DND-41 (cell line): Measurements from ENCODE around the gene IRAG1.

Experiments
- ATAC-seq: fragments of 200-7000 bp; cut with Tn5 transposase; 3 replicates; pipeline ENCODE4 v1.9.1; 2021; ENCODE audit warnings: low read depth; ENCODE audit not compliant: insufficient read depth
- DNase-seq: peaks from one replicate; pipeline ENCODE4 v3.0.0-alpha.2; 2020
- H2AFZ ChIP-seq: 2 replicates; pipeline ENCODE4 v1.6.0; 2012; ENCODE audit warnings: low read depth, low read length
- H3K27ac ChIP-seq: 2 replicates; pipeline ENCODE4 v1.5.1; 2012; ENCODE audit warnings: low read length, inconsistent platforms
- H3K27me3 ChIP-seq: fragments of 200-600 bp; sonication (generic); 2 replicates; pipeline ENCODE4 v1.6.0; 2012; ENCODE audit warnings: low read length, mild to moderate bottlenecking, inconsistent platforms; ENCODE audit not compliant: insufficient read depth, poor library complexity
- H3K36me3 ChIP-seq: 2 replicates; pipeline ENCODE4 v1.5.1; 2012; ENCODE audit warnings: low read length, inconsistent platforms; ENCODE audit not compliant: insufficient read depth
- H3K4me1 ChIP-seq: 2 replicates; pipeline ENCODE4 v1.5.1; 2012; ENCODE audit warnings: mild to moderate bottlenecking, low read length; ENCODE audit not compliant: insufficient read depth
- H3K4me2 ChIP-seq: 2 replicates; pipeline ENCODE4 v1.6.0; 2012; ENCODE audit warnings: mild to moderate bottlenecking, moderate library complexity, low read length, inconsistent platforms; ENCODE audit not compliant: insufficient read depth
- H3K4me3 ChIP-seq, 2 experiments: fragments of 200-600 bp in 1 of 2; shearing (Covaris generic) in 1 of 2; 2 replicates each; pipeline ENCODE4 v1.5.1; 2012 to 2016; ENCODE audit warnings: inconsistent platforms in 2 of 2, low read length in 2 of 2, mild to moderate bottlenecking in 2 of 2, low read depth in 1 of 2, moderate library complexity in 1 of 2
- H3K79me2 ChIP-seq: 2 replicates; pipeline ENCODE4 v1.6.0; 2012; ENCODE audit warnings: low read length, inconsistent platforms; ENCODE audit not compliant: insufficient read depth
- H3K9ac ChIP-seq: 2 replicates; pipeline ENCODE4 v1.6.0; 2012; ENCODE audit warnings: low read depth, mild to moderate bottlenecking, inconsistent platforms, low read length, moderate library complexity
- H3K9me3 ChIP-seq: 2 replicates; pipeline ENCODE4 v1.5.1; 2012; ENCODE audit warnings: low read length, moderate library complexity, mild to moderate bottlenecking, inconsistent platforms; ENCODE audit not compliant: insufficient read depth, severe bottlenecking
- H4K20me1 ChIP-seq: 2 replicates; pipeline ENCODE4 v1.6.0; 2012; ENCODE audit warnings: low read length; ENCODE audit not compliant: insufficient read depth
- EZH2 ChIP-seq: IDR thresholded peaks from 3 replicates; pipeline ENCODE4 v1.6.1; 2012; ENCODE audit warnings: borderline replicate concordance, low read depth, mild to moderate bottlenecking, moderate library complexity, low read length, inconsistent platforms; ENCODE audit not compliant: severe bottlenecking
- TF ChIP-seq, protein P1 (sequence below): IDR thresholded peaks from 2 replicates; pipeline ENCODE4 v1.5.1; 2012; ENCODE audit warnings: borderline replicate concordance, low read length, moderate library complexity, mild to moderate bottlenecking; ENCODE audit not compliant: poor library complexity, severe bottlenecking; ENCODE audit errors: extremely low read depth

Gene IRAG1

DNA sequence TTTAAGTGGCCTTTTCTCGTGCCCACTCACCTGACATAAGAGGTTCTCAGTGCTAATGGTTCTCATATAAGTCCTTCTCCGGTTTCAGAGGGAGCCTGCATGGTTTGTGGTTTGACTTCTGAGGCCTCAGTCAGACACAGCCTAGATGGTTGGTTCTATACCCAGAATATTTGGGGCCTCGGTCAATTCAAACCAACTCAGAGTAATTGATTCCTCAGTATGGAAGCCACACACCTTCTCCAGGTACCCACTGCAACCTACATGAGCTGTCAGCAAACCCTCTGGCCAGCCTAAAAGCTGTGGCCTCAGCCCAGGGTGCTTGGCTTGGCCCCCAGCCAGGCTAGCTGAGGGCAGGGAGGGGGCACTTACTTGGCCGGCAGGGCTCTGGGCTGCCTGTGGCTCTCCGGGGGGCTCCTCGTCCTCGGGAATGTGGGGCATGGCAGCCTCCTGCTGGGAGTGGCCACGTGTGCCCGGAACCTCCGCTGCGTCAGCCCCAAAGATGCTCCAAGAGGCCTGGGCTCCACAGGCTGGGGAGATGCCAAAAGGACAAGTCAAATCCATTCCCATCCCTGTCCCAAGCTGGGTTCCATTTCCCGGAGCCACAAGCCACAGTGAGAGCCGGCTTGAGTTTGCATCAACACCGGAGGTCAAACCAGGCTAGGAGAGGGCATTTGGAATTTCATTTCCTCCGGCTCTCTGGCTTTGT, 41.7 kb downstream of the IRAG1 start:
- no peaks in the 10 kb centered on the region for H4K20me1 ChIP-seq
- H3K9me3 ChIP-seq = no peaks in the 10 kb centered on the region
- no peak overlapping the region for H3K9ac ChIP-seq
- ATAC-seq (no peak), DNase-seq (no peak)
- H3K79me2 ChIP-seq = no peaks in the 10 kb centered on the region
- H3K27ac ChIP-seq = no peak overlapping the region
- no peak overlapping the region for H3K4me2 ChIP-seq
- H3K27me3 ChIP-seq = peaks cover 11% of the 10 kb centered on the region
- no peak overlapping the region for H3K4me3 ChIP-seq
- H3K36me3 ChIP-seq = no peaks in the 10 kb centered on the region
- H3K4me1 ChIP-seq = no peaks in the 10 kb centered on the region
- no peak for TF ChIP-seq EZH2
- TF ChIP-seq, protein P1, sequence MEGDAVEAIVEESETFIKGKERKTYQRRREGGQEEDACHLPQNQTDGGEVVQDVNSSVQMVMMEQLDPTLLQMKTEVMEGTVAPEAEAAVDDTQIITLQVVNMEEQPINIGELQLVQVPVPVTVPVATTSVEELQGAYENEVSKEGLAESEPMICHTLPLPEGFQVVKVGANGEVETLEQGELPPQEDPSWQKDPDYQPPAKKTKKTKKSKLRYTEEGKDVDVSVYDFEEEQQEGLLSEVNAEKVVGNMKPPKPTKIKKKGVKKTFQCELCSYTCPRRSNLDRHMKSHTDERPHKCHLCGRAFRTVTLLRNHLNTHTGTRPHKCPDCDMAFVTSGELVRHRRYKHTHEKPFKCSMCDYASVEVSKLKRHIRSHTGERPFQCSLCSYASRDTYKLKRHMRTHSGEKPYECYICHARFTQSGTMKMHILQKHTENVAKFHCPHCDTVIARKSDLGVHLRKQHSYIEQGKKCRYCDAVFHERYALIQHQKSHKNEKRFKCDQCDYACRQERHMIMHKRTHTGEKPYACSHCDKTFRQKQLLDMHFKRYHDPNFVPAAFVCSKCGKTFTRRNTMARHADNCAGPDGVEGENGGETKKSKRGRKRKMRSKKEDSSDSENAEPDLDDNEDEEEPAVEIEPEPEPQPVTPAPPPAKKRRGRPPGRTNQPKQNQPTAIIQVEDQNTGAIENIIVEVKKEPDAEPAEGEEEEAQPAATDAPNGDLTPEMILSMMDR = no peak
- no peak overlapping the region for H2AFZ ChIP-seq

- Histone ChIP-seq H3K4me1 (no peaks in the 10 kb centered on the region), H3K4me3 (no peak overlapping the region), H4K20me1 (no peaks in the 10 kb centered on the region), H3K36me3 (no peaks in the 10 kb centered on the region), H3K9me3 (no peaks in the 10 kb centered on the region), H3K27ac (no peak overlapping the region), H3K4me2 (no peak overlapping the region), H3K9ac (no peak overlapping the region), H3K27me3 (peaks cover 11% of the 10 kb centered on the region), H3K79me2 (no peaks in the 10 kb centered on the region), H2AFZ (no peak overlapping the region)
- ATAC-seq (no peak), DNase-seq (no peak)
- TF ChIP-seq EZH2 = no peak
- TF ChIP-seq, protein P1 = no peak
These were observed 42.9 kb downstream of the IRAG1 start for GRCh38 chr11:10650630-10651029.

GRCh38 chr11:10650166-10650565, 43.4 kb downstream of the IRAG1 start:
- Histone ChIP-seq H3K4me1 (no peaks in the 10 kb centered on the region), H3K27me3 (peaks cover 11% of the 10 kb centered on the region), H3K27ac (no peak overlapping the region), H3K9me3 (no peaks in the 10 kb centered on the region), H3K4me3 (no peak overlapping the region), H2AFZ (no peak overlapping the region), H3K4me2 (no peak overlapping the region), H3K9ac (no peak overlapping the region), H4K20me1 (no peaks in the 10 kb centered on the region), H3K79me2 (no peaks in the 10 kb centered on the region), H3K36me3 (no peaks in the 10 kb centered on the region)
- TF ChIP-seq, protein P1 = no peak
- no peak for TF ChIP-seq EZH2
- no peak for DNase-seq
- ATAC-seq = no peak

DNA sequence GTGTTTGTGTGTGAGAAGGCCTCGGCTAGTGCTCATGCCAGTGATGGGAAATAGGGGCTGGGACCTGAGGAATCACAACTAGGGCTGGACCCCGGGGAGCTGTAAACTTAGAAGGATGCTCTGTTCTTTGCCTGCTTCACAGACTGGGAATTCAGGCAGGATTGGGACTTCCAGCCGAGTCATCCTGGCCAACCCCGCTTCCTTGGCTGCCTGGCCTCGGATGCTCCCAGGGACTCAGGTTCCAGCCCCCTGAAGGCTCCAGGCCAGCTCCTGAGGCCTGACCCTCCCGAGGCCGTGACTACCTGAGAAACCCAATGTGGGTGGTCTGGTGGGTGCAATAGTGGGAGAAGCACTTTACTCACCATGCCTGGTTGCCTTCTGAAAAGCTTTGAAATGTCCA, 44.7 kb downstream of the IRAG1 start:
- Histone ChIP-seq H3K9ac (no peak overlapping the region), H3K36me3 (no peaks in the 10 kb centered on the region), H4K20me1 (no peaks in the 10 kb centered on the region), H3K4me2 (no peak overlapping the region), H3K79me2 (no peaks in the 10 kb centered on the region), H3K27me3 (peaks cover 11% of the 10 kb centered on the region), H3K27ac (no peak overlapping the region), H3K9me3 (no peaks in the 10 kb centered on the region), H2AFZ (no peak overlapping the region), H3K4me3 (no peak overlapping the region), H3K4me1 (no peaks in the 10 kb centered on the region)
- DNase-seq = no peak
- TF ChIP-seq, protein P1 = no peak
- TF ChIP-seq EZH2 = no peak
- no peak for ATAC-seq
